ENCODE data around the gene MAP4K3. TPM values are rescaled to one million over a fixed set of nuclear protein-coding genes. Genes with fewer than 3 reads are reported as not detected.
"Not testable (repeated sequence)": the region's sequence is repeated elsewhere in the genome, so short reads cannot be mapped to it uniquely, and the experiment has no call there.

The MAP4K3 gene
- total and polyA plus RNA-seq, 9 donors, result 24.9 to 43.2 (median 28.3) TPM

DNA sequence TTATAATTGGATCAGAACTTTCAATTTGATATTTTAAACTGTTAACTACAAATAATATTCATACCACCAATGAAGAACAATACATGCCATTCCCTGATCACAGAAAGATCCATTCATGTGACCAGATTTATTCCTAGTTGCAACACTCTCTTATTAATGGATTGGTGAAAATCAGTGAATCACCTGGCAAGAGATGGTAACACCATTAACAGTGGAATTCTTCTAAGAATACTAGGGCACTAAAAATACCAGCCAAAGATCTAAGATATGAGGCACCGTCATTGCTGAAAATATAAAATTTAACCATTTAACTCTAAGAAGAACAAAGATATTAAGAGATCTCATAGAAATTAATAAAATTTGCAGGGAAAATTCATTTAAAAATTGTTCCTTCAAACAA is 58.1 kb downstream of the MAP4K3 start:
- no peaks in the 10 kb centered on the region for H3K9me3 ChIP-seq (replicated peaks; ENCODE audit: control insufficient read depth, low read depth, low read length)
- whole genome bisulfite sequencing (ENCODE audit: insufficient coverage), result no CpG with 5 or more reads among the region's 1 CpG
- H3K4me1 ChIP-seq (ENCODE audit: control insufficient read depth, insufficient read depth, low read length), result no peaks in the 10 kb centered on the region
- peaks cover 6% of the 10 kb centered on the region for H3K36me3 ChIP-seq (ENCODE audit: control insufficient read depth, insufficient read depth, low read length)
- no peak for DNase-seq
- no peaks in the 10 kb centered on the region for H3K27me3 ChIP-seq (ENCODE audit: control insufficient read depth, insufficient read depth, low read length)
- no peak overlapping the region for H3K27ac ChIP-seq (ENCODE audit: low read length)
- no peak overlapping the region for H3K4me3 ChIP-seq (ENCODE audit: low read length)

DNA sequence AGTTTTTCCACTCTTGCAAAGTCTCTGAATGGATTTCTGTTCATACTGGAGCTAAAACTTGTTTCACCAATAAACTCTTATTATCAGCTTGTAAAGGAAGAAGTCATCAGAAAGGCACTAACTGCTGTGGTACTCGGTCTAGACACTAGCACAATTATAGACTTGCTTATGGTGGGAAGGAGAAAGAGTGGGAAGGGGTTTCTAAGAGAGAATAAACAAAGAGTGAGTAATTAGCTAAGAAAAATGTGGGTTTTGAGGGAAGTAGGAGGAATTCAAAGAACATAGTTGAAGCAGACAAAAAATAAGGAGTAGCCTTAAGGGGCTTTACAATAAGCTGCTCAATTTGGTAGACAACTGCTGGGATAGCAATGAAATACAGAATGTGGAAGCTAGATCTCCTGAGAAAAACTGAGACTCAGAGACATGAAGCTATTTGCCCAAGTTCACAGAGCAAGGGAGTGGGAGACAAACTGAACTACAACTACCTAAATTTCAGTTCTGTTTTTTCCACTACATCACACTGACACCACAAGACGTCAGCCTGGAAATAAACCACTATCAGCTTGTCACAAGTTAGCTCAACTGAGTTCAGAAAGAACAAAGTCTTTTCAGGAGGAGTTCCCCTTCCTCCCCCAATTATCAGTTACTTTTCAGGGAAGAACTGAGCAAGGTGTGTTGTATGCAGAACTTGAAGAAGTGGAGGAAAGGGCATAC is 59.7 kb downstream of the MAP4K3 start:
- no peaks in the 10 kb centered on the region for H3K4me1 ChIP-seq (ENCODE audit: control insufficient read depth, insufficient read depth, low read length)
- no peak overlapping the region for H3K27ac ChIP-seq (ENCODE audit: low read length)
- no peak overlapping the region for H3K4me3 ChIP-seq (ENCODE audit: low read length)
- peaks cover 4% of the 10 kb centered on the region for H3K9me3 ChIP-seq (replicated peaks; ENCODE audit: control insufficient read depth, low read depth, low read length)
- no peaks in the 10 kb centered on the region for H3K27me3 ChIP-seq (ENCODE audit: control insufficient read depth, insufficient read depth, low read length)
- H3K36me3 ChIP-seq (ENCODE audit: control insufficient read depth, insufficient read depth, low read length), result peaks cover 7% of the 10 kb centered on the region
- 79% methylated on average over 2 of the region's 2 CpGs for WGBS (ENCODE audit: insufficient coverage)
- peak; percentile 52 for DNase-seq

DNA sequence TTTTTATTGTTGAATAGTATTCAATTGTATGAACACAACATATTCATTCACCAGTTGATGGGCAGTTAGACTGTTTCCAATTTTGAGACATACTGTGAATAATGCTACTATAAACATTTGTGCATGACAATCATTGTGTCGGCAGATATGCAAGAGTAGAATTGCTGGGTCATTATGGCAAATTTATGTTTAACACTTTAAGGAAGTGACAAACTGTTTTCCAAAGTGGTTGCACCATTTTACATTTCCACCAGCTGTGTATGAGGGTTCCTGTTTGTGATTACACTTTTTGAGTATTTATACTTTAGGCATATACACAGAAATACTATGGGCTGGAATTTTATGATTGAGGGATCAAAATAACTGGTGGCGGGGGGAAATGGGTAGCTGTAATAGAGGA is 61.2 kb downstream of the MAP4K3 start:
- peaks cover 4% of the 10 kb centered on the region for H3K9me3 ChIP-seq (replicated peaks; ENCODE audit: control insufficient read depth, low read depth, low read length)
- H3K4me3 ChIP-seq (ENCODE audit: low read length), result no peak overlapping the region
- no CpG with 5 or more reads among the region's 2 CpGs for WGBS (ENCODE audit: insufficient coverage)
- peaks cover 7% of the 10 kb centered on the region for H3K36me3 ChIP-seq (ENCODE audit: control insufficient read depth, insufficient read depth, low read length)
- no peaks in the 10 kb centered on the region for H3K27me3 ChIP-seq (ENCODE audit: control insufficient read depth, insufficient read depth, low read length)
- DNase-seq, result no peak
- no peak overlapping the region for H3K27ac ChIP-seq (ENCODE audit: low read length)
- H3K4me1 ChIP-seq (ENCODE audit: control insufficient read depth, insufficient read depth, low read length), result no peaks in the 10 kb centered on the region

DNA sequence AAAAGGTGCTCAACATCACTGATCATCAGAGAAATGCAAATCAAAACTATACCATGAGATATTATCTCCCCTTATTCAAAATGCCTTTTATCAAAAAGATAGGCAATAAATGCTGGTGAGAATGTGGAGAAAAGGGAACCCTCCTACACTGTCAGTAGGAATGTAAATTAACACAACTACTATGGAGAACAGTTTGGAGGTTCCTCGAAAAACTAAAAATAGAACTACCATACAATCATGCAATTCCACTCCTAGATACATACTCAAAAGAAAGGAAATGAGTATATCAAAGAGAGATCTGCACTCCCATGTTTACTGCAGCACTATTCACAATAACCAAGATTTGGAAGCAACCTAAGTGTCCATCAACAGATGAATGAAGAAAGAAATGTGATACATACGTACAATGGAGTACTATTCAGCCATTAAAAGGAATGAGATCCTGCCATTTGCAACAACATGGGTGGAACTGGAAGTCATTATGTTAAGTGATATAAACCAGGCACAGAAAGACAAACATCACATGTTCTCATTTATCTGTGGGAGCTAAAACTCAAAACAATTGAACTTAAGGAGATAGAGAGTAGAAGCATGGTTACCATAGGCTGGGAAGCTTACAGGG is 63.8 kb downstream of the MAP4K3 start:
- Histone ChIP-seq H3K36me3 (ENCODE audit: control insufficient read depth, insufficient read depth, low read length) (peaks cover 7% of the 10 kb centered on the region), H3K9me3 (replicated peaks; ENCODE audit: control insufficient read depth, low read depth, low read length) (peaks cover 4% of the 10 kb centered on the region)
- no CpG with 5 or more reads among the region's 2 CpGs for WGBS (ENCODE audit: insufficient coverage)

DNA sequence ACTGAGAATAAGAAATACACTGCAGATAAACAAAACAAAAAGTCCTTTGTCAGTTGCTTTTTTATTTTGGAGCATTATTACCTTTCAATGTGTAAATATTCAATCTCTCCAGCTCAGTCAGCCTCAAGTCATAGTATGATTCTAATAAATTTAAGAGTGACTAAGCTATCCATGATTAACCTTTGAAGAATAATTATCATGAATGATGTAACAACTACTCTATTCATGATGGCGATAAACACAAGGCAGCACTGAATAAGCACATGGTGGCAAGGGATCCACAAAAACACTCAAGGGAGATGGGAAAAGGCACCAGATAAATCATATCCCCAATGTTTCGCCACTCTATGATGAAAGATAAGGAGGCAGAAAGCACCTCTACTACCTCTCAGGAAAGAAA is 67.0 kb downstream of the MAP4K3 start:
- no CpG with 5 or more reads among the region's 2 CpGs for WGBS (ENCODE audit: insufficient coverage)
- H3K9me3 ChIP-seq (replicated peaks; ENCODE audit: control insufficient read depth, low read depth, low read length), result peaks cover 4% of the 10 kb centered on the region
- H3K4me3 ChIP-seq (ENCODE audit: low read length), result no peak overlapping the region
- no peaks in the 10 kb centered on the region for H3K27me3 ChIP-seq (ENCODE audit: control insufficient read depth, insufficient read depth, low read length)
- H3K36me3 ChIP-seq (ENCODE audit: control insufficient read depth, insufficient read depth, low read length), result peaks cover 5% of the 10 kb centered on the region
- no peak for DNase-seq
- H3K27ac ChIP-seq (ENCODE audit: low read length), result no peak overlapping the region
- H3K4me1 ChIP-seq (ENCODE audit: control insufficient read depth, insufficient read depth, low read length), result no peaks in the 10 kb centered on the region

More for the DNA sequence above, 63.8 kb downstream of the MAP4K3 start:
- Histone ChIP-seq H3K4me1 (ENCODE audit: control insufficient read depth, insufficient read depth, low read length) (no peaks in the 10 kb centered on the region), H3K4me3 (ENCODE audit: low read length) (no peak overlapping the region), H3K27me3 (ENCODE audit: control insufficient read depth, insufficient read depth, low read length) (no peaks in the 10 kb centered on the region), H3K27ac (ENCODE audit: low read length) (no peak overlapping the region)
- DNase-seq, result no peak

DNA sequence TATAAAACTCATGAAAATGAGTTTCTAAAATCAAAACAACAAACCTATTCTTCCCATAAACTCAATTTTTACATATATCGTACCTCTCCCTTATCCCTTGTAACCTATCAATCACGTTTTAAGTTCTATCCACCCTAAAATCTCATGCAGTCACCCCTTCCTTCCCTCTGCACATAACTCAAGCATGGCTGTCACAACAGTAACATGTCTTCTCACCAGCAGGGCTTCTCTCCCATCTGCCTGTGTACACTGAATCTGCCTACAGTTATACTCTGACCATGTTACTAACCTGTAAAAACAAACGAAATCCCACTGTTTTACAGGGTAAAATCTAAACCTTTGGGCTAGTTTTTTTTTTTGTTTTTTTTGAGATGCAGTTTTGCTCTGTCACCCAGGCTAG is 68.2 kb downstream of the MAP4K3 start:
- Histone ChIP-seq H3K27ac (ENCODE audit: low read length) (no peak overlapping the region), H3K9me3 (replicated peaks; ENCODE audit: control insufficient read depth, low read depth, low read length) (peaks cover 4% of the 10 kb centered on the region)
- 91% methylated on average over 2 of the region's 3 CpGs for WGBS (ENCODE audit: insufficient coverage)

DNA sequence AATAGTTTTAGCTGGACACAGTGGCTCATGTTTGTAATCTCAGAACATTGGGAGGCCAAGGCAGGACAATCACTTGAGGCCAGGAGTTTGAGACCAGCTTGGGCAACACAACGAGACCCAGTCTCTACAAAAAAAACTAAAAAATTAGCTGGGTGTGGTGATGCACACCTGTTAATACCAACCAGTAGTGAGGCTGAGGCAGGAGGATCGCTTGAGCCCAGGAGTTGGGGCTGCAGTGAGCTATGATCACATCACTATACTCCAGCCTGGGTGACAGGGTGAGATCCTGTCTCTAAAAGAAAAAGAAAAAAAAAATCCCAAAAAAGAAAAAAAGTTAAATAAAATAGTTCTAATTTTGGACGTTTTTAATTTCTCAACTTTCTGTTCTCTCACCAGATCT is 68.7 kb downstream of the MAP4K3 start:
- no CpG with 5 or more reads among the region's 3 CpGs for WGBS (ENCODE audit: insufficient coverage)
- Histone ChIP-seq H3K36me3 (ENCODE audit: control insufficient read depth, insufficient read depth, low read length) (no peaks in the 10 kb centered on the region), H3K4me3 (ENCODE audit: low read length) (no peak overlapping the region), H3K27ac (ENCODE audit: low read length) (no peak overlapping the region), H3K4me1 (ENCODE audit: control insufficient read depth, insufficient read depth, low read length) (no peaks in the 10 kb centered on the region), H3K9me3 (replicated peaks; ENCODE audit: control insufficient read depth, low read depth, low read length) (peaks cover 3% of the 10 kb centered on the region), H3K27me3 (ENCODE audit: control insufficient read depth, insufficient read depth, low read length) (no peaks in the 10 kb centered on the region)
- no peak for DNase-seq

More for the DNA sequence above, 68.2 kb downstream of the MAP4K3 start:
- Histone ChIP-seq H3K36me3 (ENCODE audit: control insufficient read depth, insufficient read depth, low read length) (peaks cover 2% of the 10 kb centered on the region), H3K4me3 (ENCODE audit: low read length) (no peak overlapping the region), H3K27me3 (ENCODE audit: control insufficient read depth, insufficient read depth, low read length) (no peaks in the 10 kb centered on the region), H3K4me1 (ENCODE audit: control insufficient read depth, insufficient read depth, low read length) (no peaks in the 10 kb centered on the region)
- DNase-seq, result no peak

DNA sequence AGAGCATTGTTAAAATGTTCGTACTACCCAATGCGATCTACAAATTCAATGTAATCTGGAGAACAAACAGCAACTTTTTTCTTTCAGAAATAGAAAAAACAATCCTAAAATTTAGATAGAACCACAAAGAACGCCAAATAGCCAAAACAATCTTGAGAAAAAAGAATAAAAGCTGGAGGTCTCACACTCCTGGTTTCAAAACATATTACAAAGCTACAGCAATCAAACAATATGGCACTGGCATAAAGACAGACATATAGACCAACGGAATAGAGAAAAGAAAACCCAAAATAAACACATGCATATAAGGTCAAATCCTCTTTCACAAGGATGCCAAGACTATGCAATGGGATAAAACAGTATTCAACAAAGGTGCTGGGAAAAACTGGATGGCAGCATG is 74.5 kb downstream of the MAP4K3 start:
- H3K36me3 ChIP-seq (ENCODE audit: control insufficient read depth, insufficient read depth, low read length), result peaks cover 6% of the 10 kb centered on the region
- WGBS (ENCODE audit: insufficient coverage), result no CpG with 5 or more reads among the region's 4 CpGs
- H3K9me3 ChIP-seq (replicated peaks; ENCODE audit: control insufficient read depth, low read depth, low read length), result peaks cover 32% of the 10 kb centered on the region
- no peak overlapping the region for H3K4me3 ChIP-seq (ENCODE audit: low read length)
- H3K27ac ChIP-seq (ENCODE audit: low read length), result no peak overlapping the region
- H3K4me1 ChIP-seq (ENCODE audit: control insufficient read depth, insufficient read depth, low read length), result no peaks in the 10 kb centered on the region
- no peaks in the 10 kb centered on the region for H3K27me3 ChIP-seq (ENCODE audit: control insufficient read depth, insufficient read depth, low read length)
- DNase-seq, result no peak

DNA sequence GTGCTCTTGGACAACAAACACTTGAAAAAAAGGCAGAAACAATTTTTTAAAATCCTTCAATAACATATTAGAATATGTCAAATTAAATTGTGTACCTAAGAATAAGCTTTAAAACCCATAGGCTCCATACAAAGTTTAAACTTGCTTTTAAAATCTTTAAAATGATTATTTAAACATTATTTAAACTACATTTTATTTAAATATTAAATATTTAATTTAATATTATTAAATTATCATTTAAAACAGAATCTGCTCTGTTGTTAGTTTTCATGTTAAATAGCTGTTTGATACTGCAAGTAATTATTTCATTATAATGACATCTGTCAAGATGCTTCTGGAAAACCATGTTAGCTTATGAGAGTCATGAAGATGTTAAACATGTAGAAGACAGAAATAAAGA is 75.6 kb downstream of the MAP4K3 start:
- Histone ChIP-seq H3K4me1 (ENCODE audit: control insufficient read depth, insufficient read depth, low read length) (no peaks in the 10 kb centered on the region), H3K27ac (ENCODE audit: low read length) (no peak overlapping the region), H3K9me3 (replicated peaks; ENCODE audit: control insufficient read depth, low read depth, low read length) (peaks cover 32% of the 10 kb centered on the region), H3K36me3 (ENCODE audit: control insufficient read depth, insufficient read depth, low read length) (peaks cover 6% of the 10 kb centered on the region), H3K4me3 (ENCODE audit: low read length) (no peak overlapping the region), H3K27me3 (ENCODE audit: control insufficient read depth, insufficient read depth, low read length) (no peaks in the 10 kb centered on the region)
- no peak for DNase-seq

DNA sequence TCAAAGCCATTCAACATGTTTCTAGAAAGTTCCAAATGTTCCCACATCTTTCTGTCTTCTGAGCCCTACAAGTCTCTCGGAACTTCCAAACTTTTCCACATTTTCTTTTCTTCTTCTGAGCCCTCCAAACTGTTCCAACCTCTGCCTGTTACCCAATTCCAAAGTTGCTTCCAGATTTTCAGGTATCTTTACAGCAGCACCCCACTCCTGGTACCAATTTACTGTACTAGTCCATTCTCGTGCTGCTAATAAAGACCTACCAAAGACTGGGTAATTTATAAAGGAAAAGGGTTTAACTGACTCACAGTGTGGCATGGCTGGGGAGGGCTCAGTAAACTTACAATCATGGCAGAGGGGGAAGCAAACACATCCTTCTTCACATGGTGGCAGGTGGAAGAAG is 76.7 kb downstream of the MAP4K3 start:
- peaks cover 32% of the 10 kb centered on the region for H3K9me3 ChIP-seq (replicated peaks; ENCODE audit: control insufficient read depth, low read depth, low read length)
- H3K27me3 ChIP-seq (ENCODE audit: control insufficient read depth, insufficient read depth, low read length); H3K4me1 ChIP-seq (ENCODE audit: control insufficient read depth, insufficient read depth, low read length); H3K4me3 ChIP-seq (ENCODE audit: low read length); H3K27ac ChIP-seq (ENCODE audit: low read length); DNase-seq; H3K36me3 ChIP-seq (ENCODE audit: control insufficient read depth, insufficient read depth, low read length): not testable (repeated sequence)
- WGBS (ENCODE audit: insufficient coverage), result 100% methylated on average over 1 of the region's 2 CpGs
